NOMO-1 (cell line): ENCODE data around the gene NPAT.
"Not testable (repeated sequence)": the region's sequence is repeated elsewhere in the genome, so short reads cannot be mapped to it uniquely, and the experiment has no call there.

Source experiments
- DNase-seq, 2 experiments: peaks; one replicate each; lab custom pipeline; 2025; ENCODE audit not compliant: unreplicated experiment in 2 of 2; lab: John Stamatoyannopoulos, UW

NPAT gene

DNA sequence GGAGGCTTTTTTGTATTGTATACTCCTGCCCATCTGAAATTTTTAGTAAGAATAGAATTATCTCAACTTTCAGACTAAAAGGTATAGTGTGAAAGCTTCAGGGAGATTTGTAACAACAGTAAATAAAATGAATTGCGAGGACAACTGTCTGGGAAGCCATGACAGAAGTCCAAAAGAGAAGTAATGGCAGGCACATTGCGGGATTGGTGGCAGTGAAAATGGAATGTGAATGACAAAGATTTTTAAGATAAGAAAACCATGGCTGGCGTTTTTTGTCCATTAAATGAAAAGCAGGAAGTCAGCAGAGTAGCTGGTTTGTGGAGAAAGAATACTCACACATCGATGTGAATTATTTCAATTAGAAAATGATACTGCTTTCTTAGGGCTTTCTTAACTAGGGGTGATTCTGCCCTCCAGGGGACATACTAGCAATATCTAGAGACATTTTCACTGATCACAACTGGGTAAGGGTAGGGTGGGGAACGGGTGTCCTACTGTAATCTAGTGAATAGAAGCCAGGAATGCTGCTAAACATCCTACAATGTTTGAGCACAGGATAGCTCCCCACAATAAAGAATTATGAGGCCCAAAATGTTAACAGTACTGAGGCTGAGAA, 1.6 kb downstream of the NPAT start:
- DNase-seq, result peak in 1 of 2 experiments; percentile 6

DNA sequence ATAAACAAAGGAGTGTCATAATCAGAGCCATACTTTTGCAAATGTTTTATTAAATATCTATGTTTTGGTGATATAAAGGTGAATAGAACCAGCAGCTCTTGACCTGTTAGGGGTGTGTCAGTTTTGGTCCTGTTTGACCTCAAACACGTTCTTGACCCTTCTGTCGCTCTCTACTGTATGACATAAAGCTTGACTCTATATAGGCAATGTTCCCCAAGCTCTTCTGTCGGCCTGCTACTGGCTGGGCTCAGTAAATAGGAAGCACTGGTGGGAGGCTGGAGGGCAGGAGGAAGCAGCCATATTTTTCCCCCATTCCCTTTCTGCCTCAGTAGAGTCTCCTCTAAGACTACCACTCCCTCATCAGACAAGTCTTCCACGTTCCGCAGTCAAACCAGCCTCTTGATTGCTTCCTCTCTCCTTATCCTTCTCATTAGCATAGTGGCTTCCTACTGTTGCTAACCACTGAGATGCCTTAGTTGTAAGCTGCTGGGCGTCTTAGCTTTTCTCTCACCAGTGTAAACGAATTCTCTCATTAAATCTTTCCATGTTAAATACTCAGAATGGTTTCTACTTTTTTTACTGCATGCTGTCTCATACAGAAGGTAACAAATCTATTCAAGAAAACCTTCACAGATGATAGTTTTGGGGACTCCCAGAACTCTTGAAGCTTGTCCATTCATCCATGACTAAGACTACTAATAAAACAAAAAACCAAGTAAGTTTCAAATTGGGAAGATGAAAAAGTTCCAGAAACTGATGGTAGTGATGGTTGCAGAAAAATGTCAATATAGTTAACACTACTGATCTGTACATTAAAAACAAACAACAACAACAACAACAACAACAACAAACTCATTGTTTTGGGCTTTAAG, 3.3 kb downstream of the NPAT start:
- no peak for DNase-seq

DNA sequence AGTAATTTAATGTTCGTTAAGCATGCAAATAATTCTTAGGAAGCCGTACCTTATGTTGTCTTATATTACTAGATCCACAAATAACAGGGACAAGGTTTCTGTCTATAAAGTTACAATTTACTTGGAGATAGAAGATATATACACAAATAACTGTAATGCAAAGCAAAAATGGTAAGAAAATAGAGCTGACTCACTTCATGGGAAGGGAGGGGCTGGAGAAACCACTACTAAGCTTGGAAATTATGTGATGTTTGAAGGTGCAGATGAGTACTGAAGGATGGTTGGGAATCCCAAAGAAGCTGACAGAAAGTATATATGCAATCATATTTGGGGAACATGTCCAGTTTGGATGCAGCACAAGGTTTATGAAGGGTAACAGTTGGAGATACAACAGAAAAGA, 4.0 kb downstream of the NPAT start:
- DNase-seq, result no peak

DNA sequence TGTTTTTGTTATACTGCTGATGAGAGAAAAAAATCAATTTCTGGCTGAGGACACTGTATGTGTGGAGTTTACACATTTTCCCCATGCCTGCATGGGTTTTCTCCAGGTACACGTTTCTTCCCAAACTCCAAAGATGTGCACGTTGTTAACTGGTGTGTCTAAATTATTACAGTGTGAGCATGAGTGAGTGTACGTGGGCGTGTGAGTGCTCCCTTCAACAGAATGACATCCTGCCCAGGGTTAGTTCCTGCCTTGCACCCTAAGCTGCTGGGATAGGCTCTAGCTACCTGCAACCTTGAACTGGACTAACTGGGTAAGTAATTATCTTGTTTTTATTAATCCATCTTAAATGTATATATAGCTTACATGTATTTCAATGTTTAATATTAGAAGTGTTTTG, 5.5 kb downstream of the NPAT start:
- DNase-seq, result no peak

DNA sequence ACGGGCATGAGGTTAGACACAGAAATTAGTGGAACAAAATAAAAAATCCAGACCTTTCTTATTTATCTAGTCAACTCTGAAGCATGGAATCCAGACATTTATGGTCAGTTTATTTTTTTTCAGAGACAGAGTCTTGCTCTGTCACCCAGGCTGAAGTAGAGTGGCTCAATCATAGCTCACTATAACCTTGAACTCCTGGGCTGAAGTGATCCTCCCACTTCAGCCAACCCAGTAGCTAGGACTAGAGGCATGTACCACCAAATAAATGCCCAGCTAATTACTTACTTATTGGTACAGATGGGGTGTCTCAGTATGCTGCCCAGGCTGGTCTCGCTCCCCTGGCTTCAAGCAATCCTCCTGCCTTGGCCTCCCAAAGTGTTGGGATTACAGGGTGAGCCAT, 8.7 kb downstream of the NPAT start:
- no peak for DNase-seq

DNA sequence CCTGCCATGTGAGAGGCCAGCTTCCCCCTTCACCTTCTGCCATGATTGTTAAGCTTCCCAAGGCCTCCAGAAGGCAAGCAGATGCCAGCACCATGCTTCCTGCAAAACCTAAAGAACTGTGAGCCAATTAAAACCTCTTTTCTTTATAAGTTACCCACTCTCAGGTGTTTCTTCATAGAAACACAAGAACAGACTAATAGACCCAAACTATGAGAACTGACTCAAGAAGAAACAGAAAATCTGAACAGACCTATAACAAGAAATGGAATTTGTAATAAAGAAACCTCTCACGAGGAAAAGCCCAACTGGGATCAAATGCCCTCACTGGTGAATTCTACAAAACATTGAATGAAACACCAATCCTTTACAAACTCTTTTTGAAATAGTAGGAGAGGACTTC, 12.0 kb downstream of the NPAT start:
- DNase-seq, result no peak

DNA sequence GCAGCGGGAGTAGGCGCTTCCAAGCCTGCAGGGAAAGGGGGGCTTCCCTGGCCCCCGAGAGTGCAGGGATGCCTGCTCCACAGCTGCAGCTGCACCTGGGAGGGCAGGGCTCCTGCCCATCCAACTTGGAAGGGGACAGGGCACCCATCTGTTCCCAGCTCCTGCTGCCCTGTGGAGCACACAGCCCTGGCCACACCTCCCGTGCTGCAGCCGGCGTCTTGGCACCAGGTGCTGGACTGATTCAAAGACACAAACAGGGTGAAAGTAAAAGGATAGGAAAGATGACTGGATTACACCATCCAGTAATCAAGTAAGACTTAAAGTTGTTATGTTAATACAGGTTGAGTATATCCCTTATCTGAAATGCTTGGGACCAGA, 14.8 kb downstream of the NPAT start:
- DNase-seq, result no peak

DNA sequence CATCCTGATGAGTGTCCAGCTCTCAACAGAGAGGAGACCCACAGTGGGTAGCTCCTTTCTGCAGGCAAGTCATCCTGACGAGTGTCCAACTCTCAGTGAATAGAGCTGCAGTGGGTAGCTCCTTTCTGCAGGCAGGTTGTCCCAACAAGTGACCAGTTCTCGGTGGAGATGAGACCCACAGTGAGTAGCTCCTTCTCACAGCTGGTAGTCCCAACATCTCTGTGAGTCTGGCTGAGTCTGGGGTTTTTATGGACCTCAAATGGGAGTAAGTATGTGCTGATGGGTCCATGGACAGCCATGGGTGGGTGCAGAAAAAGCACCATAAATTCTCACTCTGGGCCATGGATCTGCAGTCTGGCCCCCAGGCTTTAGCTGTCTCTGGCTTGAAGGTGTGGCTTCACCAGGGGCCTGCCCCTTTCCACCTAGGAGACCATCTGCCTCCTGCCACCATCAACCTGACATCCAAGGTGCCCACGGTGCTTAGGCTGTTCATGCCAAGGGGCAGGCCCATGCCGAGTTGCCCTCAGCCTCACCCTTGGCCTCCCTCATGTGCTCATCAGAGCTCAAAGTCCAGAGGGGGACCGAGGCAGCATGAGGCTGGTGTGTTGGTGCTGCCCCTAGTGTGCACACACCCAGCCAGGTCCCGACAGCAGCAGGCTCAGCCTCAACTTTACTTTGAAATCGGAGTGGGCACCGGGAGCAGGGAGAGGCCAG, 15.3 kb downstream of the NPAT start:
- no peak for DNase-seq

DNA sequence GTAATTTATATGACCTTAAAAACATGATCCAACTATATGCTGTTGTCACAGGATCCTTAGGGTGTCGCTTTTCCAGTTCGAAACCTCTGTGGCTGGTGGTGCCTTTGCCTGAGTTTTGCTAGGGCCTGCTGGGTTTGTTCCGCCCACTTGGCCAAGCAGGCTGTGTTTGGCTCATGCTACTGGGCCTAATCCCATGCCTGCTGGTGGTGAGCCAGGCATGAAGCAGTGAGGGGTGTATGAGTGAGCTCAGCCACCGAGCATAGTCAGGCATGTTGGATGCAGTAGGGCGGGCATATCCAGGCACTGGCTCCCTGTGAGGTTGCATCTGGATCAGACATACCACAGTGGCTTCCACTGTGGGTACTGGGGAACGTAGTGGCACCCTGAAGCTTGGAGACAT, 16.3 kb downstream of the NPAT start:
- no peak for DNase-seq

DNA sequence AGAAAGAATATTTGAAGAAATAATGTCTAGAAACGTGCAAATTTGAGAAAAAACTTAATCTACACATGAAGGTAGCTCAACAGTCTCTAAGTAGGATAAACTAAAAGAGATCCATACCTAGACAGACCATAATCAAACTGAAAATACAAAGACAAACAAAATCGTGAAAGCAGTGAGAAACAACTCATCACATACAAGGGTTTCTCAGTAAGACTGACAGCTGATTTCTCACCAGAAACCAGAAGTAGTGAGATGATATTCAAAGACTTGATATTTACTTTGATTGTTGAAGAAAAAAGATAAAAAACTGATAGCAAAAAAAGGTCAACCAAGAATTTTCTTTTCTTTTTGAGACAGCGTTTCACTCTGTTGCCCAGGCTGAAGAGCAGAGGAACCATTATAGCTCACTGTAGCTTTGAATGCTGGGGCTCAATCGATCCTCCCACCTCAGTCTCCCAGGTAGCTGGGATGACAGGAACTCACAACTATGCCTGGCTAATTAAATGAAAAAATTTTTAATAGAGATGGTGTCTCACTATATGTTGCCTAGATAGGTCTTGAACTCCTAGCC, 17.4 kb downstream of the NPAT start:
- no peak for DNase-seq

DNA sequence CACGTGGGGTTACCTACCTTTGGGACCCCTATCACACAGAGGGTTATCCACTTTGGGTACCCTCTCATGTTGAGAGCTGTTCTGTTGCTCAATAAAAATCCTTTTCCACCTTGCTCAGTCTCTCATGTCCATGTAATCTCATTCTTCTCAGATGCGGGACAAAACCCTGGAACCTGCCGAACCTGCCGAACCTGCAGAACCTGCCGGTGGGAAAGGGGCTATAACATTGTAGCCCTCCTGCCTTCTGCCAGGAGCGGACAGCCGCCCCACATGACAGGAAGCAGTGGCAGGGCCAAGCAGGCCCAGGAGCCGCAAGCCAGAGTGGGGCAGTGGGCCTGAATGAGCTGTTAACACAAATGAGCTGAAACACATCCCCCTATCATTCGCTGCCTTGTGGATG, 18.1 kb downstream of the NPAT start:
- DNase-seq, result no peak

DNA sequence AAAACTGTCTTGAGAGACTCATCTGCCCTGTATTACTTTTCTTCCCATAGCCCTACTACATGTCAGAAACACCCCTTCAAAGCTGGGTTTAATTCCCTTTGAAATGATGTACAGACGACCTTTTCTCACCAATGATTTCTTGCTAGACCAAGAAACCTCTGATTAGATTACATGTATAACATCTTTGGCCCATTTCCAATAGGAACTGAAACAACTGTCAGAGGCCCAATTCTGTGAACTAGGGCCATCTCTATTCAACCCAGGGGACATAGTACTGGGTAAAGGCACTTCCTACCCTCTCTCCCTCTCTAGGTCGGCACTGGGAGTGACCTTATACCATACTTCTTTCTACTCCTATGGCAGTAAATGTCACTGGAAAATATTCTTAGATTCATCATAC, 19.4 kb downstream of the NPAT start:
- peak in 1 of 2 experiments; percentile 8 for DNase-seq

DNA sequence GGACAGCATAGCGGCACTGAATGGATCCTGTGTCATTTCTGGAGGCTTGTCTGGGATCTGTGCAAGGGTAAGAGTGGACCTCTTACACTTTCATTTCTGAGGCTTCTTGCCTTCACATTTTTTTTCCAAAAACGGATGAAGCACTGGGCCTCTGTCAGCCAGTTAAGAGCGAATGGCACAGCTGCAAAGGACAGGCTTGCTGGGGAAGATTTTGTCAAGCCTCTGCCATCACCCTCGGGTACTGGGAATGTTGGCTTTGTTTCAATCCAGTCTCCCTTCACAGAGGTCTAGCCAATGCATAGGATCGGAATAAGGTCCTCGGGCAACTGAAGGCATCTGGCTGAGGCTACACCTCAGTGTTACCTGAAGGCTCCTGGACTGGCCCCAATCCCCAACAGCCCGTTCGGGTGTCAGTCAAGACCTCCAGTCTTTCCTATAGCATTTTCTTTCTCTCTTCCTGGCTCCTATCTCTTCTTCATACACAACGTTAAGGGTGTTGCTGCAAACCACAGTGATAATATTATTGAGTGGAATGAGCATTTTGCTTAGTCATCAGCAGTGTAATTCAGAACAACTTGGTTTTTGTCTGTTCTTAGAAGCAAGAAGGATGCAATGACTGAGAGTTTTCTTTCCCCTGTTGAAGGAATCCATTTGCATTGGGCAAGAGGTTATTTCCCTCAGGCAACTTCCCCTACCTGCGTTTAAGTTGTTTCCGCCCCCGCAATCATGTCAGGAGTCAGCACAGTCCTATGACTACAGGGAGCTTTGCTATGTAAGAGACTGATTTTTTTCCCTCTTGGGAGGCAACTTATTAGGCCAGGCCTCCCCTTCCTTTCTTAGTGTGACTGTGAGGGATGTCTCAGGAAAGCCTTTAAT, 22.8 kb downstream of the NPAT start:
- peak; percentile 34 to 79 for DNase-seq

DNA sequence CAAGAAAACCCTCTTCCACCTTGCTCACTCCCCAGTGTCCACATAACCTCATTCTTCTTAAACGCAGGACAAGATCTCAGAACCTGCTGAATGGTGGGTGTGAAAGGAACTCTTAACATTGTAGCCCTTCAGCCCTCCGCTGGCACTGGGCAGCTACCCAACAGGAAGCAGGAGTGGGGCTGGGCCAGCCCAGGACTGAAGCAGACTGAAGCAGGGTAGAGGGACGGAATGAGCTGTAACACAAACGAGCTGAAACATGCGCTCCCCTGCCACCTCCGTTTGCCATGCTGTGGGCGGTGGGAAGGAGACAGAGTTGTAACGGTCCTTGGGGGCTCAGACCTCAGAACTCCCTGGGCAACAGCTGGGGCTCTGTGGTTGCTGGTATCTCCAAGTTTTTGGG, 23.6 kb downstream of the NPAT start:
- DNase-seq, result no peak

DNA sequence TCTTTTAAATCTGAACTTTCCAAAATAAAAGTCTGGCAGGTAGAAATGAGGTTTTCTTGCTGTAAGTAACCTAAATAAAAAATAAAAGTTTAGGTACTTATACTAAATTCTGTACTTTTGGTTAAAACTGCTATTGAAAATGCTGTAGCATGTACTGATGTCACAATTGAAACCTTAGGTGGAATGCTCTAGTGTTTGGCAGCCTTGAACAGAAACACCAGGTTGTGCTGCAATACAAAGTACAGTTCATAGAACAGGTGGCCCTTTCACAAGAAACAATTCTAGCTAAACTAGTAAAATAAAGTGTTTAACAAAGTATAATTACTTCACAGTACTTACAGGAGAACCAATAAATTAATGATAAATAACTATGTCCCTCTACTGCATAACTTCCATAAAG, 25.1 kb downstream of the NPAT start:
- DNase-seq, result no peak

DNA sequence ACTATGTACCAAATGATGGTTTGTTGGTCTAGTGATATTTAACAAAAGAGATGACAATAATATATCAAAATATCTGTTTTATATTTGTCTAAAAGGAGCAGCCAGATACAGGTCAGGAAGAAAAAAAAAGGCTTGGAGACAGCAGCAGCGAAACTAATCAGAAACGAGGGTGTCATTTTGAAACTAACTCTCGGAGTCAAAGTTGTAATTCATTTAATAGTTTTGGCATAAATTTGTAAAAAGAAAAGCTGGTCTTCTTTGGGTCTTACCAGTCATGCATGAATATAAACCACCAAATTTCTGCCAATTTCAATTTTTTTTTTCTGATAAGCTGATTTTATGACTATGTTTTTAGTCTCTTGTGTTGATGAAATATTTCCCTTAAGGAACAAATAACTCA, 25.5 kb downstream of the NPAT start:
- DNase-seq, result no peak

DNA sequence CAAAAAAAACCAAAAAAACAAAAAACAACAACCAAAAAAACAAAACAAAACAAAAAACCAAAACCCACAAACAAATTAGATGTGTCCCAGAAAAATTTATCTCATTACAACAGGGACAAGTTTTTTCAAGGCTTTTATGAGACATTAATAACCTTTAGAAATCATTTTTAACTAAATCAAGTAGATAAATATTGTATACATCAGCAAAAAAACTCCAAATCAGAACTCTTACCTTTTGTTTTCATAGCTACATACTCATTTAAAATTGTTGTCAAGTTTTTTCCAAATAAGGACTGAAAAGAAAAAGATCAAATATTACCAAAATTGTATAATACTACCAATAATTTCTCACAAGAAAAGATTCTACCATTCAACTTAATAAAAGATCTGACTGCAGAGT, 28.7 kb downstream of the NPAT start:
- no peak for DNase-seq

DNA sequence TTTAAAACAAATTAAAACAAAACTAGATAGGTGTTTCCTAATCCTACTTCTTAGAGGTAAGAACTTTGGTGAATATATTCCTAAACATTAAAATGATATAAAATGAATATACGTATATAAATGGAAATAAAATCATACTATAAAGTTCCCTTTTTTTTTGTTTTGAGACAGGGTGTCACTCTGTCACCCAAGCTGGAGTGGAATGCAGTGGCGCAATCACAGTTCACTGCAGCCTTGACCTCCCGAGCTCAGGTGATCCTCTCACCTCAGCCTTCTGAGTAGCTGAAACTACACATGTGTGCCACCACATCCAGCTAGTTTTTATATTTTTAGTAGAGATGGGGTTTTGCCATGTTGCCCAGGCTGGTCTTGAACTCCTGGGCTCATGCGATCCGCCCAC, 44.9 kb downstream of the NPAT start:
- no peak for DNase-seq

DNA sequence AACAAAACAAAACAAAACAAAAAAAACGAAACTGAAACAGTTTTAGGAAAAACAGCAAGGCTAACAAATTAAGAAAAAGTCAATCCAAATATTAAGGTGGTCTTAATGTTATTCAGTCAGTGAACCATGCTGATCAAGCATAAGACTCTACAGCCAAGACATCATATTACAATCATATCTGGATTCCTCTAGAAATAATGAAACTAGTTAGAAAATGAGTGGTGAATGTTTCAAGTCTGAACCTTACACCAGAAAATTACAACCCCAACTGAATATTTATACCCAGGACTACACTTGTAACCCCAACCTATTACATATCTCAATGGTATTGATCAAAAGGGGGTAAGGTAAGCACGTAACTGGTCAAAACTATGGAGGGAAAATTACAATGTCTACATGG, 52.3 kb downstream of the NPAT start:
- no peak for DNase-seq

DNA sequence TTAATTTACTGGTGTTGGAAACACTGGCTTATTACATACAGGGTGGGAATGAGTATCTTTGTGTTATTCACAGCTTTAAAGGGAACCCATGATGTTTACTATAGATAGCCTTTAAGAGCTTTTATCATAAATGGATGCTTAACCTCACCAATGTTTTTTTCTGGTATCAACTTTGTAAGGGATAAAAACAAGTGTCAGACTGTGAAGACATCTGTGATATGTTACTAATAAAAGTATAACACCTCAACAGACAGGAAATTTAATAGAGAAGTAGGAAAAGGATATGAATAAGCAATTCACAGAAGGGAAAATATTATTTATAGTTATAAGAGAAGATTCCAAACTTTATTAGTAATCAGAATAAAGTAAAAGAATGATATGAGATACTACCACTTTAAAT, 54.8 kb downstream of the NPAT start:
- no peak for DNase-seq

DNA sequence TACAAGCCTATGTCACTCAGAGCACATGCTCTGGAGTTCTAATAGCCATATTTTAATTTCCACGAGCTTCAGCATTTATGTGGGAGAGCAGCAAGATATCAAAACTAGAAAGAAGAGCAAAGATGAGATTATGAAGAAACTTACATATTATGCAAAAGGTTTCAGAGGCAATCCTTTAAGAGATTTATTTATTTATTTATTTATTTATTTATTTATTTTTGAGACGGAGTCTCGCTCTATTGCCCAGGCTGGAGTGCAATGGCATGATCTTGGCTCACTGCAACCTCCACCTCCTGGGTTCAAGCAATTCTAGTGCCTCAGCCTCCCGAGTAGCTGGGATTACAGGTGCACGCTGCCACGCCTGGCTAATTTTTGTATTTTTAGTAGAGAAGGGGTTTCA, 59.6 kb downstream of the NPAT start:
- not testable (repeated sequence) for DNase-seq
